Activated CD4-positive, alpha-beta T cell treated with anti-CD3 and anti-CD28 coated beads, Interleukin-2, amount 50 U/mL, for 16 hours (primary cell): Measurements from ENCODE around the gene TMEM170B.

ENCODE experiments used
- DNase-seq: peaks from one replicate; pipeline ENCODE4 v3.0.0-alpha.2; 2020

Gene TMEM170B

DNA sequence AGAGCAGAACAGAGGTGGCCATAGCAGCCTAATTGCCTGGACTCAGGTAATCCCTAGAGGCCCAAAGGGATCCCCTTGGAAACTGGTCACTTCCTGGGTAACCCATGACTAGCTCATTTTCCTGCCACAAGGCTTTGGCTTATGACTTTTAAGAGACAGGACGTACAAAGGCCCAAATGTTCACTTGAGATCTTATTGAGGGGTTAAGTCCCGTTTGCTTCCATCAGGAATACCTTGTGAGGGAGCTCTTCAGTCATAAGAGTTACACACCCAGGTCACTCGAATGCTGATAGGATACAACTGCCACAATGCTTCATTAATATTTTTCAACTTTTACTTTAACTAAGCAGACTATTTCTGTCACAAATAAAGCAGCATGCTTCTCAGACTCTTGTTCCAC lies 51.7 kb downstream of the TMEM170B start:
- DNase-seq: no peak

DNA sequence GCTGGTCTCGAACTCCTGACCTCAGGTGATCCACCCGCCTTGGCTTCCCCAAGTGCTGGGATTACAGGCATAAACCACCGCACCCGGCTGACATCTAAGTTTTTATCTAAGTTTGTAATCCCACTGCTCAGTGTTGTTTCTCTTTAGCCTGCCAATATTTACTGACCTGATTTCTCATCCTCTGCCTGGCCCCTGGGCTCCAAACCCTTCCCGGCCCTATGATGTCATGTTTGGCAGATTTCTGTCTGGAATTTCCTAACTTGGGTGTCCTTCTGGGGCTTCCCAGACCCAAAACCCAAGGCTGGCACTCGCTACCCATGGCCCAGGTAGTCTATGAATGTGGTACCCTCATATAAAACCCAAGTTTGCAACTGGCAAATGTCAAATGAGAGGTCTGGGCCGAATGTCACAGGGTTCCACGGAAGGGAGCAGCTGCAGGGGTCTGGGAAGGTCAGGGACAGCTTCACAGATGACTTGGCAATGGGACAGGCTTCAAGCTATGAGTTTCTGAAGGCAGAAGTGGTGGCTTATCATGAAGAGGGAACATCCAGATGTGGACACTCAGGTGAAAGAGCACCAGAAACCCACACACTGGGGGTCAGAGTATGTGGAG lies 54.9 kb downstream of the TMEM170B start:
- DNase-seq: no peak

DNA sequence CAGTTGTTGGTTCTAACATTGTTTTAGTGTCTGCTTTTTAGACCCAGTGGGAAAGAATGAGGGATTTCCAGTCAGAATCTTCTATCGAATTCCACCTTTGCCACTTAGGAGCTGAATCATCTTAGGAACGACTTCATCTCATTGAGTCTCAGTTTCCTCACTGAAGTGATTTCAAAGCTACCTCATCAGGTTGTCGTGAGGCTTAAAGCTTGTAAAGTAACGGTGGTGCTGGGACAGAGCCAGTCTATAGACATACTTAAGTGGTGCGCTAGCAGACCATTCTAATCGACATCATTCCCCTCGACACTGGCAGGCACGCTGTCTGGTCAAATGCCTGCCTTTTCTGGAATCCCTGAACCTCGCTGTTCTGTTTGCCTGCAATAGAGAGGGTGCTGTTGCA lies 55.5 kb downstream of the TMEM170B start:
- DNase-seq: no peak

DNA sequence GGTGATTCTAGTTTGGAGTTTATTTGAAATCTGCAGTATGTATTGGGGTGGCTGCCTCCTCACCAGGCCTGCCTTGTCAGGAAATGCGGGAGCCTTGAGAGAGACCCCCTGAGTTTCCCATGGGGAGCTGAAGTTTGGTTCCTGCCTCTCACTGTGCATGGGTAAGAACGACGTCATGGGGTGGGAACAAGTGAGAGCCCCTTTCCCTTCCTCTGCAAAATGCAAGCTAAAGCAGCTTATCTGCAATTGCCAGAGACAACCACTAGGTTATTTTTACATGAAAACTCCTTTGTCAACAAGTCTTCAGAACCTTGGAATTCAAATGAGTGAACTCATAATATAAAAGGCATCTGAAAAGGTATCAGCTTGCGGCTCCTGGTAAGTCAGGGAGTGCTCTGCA lies 58.4 kb downstream of the TMEM170B start:
- DNase-seq: no peak

DNA sequence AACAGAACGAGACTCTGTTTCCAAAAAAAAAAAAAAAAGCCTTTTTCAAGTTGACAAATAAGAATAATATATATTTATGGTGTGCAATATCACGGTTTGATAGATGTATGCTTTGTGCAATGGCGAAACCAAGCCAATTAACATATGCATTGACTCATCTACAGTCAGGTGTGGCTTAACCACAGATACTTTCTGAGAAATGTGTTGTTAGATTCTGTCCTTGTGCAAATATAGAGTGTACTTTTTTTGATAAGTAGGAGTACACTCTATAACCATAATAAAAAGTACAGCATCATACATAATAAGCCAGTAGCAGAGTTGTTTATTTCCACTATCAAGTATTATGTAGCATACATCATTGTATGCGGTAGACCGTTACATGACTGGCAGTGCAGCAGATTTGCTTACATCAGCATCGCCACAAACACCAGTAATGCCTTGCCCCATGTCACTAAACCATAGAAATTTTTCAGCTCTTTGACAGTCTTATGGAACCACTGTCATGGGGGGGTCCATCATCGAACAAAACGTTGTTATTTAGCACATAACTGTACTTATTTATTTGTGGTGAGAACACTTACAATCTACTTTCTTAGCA lies 59.2 kb downstream of the TMEM170B start:
- DNase-seq: no peak

DNA sequence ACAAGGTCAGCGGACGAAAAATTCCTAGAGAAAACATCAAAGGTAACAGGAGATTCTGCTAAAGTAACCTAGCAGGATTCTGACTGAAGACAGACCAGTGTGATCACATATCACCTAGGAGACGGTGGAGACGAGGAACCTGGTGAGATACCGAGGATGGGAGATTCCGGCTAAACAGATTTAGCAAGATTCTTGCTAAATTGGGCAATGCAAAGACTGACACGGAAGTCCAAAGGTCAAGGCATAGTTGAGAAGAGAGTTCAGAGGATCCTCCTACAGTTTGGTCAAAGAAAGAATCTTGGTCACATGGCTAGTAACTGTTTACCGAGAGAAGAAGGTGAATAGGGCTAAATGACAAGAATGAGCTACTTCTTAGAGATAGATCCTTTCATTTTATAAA lies 61.1 kb downstream of the TMEM170B start:
- no peak for DNase-seq

DNA sequence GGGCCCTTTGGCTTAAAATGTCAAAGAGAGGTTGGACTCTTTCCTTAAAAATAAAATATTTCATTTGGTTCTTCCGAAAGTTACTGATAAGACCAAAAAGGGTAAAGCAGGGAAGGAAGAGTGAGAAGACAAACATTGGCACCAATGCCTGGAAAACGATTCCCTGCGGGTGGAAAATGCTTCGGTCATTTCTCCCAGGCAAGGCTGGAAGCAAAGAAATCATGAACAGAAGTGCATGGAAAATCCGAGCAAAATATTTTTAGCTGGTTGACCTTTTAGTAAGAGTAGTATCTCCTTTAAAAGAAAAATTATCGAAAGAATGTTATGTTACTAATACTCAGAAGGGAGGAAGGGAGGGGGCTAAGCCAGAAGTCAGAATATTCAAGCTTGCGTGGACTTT lies 62.7 kb downstream of the TMEM170B start:
- DNase-seq: no peak

DNA sequence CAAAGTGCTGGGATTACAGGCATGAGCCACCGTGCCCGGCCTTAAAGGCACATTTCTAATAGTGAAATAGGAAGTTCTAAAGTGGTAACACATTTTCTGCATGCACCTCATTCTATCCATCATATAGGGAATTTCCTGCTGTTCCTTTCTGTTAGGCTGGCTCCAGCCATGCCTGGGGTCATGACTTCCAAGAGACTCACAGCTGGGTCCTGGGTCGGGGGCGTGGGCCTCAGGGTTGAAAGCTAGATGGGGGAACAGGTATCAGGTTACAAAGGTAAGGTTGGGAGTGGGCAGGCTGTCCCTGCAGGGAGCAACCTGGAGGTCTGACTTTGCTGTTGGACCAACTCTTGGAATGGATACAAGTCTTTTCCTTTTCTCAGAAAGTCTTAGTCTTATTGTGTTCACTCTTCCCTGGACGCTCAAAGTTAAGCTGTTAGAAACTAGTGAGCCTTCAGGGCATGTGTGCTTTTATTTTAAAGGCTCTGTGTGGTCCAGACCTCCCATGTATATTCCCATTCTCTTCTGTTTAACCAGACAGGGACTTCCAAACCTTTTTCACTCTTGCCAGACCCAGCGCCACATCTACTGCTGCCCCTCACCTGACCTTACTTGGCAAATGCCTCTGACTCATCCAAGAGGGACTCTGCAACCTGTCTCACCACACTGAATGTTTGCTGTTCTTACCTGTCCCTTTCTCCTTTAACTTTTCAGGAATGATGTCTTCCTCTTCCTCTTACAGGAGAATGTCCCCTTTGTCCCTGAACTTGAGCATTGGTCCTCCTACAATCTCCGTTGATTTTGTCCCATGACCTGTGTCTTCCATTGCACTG lies 64.4 kb downstream of the TMEM170B start:
- DNase-seq: no peak

DNA sequence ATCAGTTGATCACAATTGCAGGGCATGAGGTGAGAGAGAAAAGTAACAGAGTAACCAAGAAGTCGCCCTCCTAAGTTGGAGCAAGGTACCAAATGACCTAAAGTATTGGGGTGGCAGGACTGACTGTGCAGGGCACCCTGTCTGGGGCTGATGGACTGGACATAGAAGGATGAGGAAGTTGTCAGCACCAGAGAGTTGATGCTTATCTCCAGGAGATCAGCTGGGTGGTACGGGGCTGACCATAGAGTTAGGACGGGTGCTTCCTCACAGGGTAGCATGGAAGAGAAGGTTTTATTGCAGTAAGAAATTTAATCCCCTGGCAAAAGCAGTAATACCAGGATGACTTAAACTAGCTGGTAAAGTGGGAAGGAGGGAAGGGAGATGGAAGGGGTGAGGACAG lies 66.7 kb downstream of the TMEM170B start:
- DNase-seq: no peak

DNA sequence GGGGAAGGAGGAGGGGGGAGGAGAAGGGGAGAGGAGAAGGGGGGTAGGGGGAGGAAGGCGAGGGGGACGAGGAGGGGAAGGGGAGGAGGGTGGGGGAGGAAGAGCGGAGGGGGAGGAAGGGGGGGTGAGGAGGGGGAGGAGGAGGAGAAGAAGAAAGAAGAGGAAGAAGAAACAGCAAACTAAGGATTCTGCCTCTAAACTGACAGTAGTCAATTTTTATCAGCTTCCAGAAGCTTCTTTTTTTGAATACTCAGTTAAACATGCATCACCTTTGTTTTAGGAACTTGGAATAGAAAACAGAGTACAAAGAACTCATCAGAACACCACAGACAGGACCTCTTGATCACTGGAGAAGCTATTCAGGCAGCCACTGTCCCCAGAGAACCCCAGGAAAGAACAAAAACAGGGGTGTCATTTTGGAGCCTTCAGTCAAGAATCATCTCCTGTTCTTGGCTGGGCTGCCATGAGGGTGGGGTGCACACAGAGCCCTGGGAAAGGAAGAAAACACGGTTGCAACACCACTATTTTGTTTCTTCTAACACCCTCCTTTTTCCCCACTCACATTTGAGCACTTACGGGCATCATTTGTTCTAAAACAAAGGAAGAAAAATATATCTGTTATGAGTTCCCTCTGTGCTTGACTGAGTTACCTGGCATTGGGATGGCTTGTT lies 67.4 kb downstream of the TMEM170B start:
- no peak for DNase-seq

DNA sequence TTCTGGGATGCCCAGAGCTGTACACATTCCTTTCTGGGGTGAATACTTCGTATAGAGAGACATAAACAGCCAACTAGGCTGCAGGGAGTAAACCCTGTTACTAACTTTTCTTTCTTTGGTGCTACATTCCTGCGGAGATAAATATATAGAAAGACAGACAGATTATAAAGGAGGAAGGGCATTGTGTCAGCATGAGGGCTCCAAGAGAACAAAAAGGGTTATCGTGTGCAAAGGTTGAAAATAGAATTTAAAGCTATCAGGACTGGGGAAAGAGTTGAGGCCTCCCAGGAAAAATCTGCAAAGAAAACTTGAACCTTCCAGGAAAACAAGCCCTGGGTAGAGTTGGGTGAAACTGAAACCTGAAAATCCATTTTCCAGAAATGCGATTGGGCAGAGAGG lies 68.0 kb downstream of the TMEM170B start:
- no peak for DNase-seq

DNA sequence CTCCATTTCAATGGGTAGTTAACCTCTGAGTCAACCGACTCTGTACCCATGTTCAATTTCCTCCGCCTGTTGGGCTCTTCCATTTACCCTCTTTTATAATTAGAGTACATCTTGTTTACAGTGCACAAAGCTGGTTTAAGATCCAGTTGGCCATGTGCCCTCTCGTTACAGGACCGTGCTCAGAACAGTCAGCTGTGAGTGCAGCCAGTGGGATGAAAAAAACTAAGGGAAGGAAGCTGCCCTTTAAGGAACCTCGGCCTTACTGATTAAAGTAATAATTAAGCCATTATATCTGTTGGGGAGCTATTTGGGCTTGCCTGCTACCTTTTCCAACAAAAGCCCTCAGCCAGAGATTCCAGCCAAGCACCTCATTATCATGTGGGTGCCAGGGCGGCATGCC lies 68.8 kb downstream of the TMEM170B start:
- DNase-seq: no peak

DNA sequence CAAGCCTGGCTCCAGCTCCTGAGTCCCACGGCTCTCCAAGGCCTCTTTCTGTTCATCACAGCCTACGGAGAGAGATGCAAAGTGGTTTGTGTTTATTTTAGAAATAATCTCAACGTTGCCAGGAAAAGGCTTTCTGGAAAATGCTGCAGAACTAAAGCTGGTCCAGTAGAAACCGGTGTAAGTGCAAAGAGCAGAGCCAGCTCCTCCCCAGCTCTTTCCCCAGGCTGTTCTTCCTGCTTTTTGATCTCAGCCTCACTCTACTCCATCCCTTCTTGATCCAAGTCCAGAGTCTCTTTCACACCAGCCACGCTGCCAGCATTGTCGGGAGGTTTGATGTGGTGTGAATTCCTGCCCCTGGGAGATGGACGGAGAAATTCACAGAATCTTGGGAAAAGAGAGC lies 69.8 kb downstream of the TMEM170B start:
- DNase-seq: no peak

DNA sequence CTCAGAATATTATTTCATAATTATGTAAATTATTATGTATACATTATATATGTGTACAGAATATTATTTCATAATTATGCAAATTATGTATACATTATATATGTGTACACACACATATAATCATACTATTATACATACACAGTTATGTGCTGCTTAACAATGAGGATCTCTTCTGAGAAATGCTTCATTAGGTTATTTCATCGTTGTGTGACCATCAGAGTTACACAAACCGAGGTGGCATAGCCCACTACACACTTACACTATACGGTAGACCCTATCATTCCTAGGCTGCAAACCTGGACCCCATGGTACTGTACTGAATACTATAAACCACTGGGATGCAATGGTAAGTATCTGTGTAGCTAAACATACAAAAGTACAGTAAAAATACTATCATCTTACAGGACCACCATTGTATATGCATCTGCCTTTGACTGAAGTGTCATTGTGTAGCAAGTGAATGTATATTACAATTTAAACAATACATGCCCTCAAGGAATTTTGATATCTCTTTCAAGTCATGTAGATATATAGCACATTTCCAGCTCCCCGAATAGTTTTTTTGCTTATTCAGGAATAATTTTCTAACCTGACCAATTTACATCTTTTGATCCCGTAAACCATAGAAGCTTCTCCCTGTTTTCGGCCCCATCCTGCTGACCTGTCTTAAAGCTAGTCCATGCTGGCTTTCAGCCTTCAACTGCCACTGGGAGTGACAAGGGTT lies 71.2 kb downstream of the TMEM170B start:
- no peak for DNase-seq

DNA sequence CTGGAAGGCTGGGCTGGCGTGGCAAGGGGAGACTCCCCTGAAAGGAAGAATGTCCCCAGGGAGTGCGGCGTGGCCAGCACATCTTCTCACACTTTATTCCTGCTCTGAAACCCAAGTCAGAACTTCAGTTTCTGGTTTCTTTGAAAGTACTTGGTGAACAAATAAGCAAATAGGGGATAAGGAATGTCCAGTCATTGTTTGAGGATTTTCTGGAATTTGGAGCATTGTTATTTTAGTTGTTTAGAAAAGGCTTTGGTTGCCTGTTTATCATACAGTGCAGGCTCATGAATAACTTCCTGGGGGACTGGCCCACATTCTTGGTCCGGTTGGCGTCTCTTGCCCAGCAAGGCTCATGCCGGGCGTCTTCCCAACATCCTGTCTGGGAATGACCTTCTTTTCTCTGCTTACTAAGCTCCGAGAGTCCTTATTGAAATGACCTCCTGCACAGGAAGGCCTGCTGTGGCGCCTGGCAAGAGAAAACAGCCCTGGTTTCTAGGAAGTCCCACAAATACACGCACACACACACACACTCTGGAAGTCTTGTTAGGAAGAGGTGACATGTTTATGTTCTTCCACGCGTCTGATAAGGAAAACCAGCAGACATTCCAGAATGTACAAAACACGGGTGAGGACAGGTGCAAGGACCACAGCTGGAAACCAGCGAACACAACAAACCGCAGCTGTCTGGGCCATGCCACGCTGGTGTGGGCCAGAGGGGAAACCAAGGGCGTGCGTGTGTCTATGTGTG lies 71.9 kb downstream of the TMEM170B start:
- DNase-seq: no peak

DNA sequence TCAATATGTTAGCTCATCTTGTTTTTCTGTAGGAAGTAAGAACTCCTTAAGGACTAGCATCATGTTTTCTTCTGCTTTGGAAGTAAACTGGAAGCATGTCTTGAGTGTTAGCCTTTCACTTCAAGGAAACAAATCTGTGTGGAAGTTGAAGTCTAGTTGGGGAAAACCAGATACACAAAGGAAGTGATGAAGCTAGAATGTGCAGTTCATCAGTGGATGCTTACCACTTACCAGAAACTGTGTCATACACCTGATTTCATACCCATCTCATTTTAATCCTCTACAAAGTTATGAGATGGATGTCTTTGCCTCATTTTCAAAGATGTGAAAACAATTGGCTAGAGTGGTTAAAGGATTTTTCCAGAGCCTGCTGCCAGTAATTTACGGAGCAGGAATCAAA lies 75.8 kb downstream of the TMEM170B start:
- DNase-seq: no peak

DNA sequence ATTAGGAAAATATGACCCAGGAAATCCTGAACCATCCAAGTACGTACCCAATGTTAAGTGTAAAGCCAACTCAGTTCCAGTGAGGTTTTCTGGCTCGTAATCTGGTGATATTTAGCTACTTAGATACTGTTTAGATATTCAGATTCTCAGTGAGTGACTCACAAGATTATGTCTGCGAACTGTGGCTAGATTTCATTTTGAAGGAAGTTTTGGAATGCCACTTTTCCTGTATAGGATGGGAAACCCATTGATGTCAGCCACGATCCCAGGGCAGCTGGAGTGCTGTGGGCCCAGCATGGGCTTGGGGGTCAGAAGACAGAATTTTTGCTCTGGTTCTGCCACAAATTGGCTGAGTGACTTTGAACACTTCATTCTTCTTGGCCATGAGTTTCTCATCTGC lies 76.3 kb downstream of the TMEM170B start:
- no peak for DNase-seq

DNA sequence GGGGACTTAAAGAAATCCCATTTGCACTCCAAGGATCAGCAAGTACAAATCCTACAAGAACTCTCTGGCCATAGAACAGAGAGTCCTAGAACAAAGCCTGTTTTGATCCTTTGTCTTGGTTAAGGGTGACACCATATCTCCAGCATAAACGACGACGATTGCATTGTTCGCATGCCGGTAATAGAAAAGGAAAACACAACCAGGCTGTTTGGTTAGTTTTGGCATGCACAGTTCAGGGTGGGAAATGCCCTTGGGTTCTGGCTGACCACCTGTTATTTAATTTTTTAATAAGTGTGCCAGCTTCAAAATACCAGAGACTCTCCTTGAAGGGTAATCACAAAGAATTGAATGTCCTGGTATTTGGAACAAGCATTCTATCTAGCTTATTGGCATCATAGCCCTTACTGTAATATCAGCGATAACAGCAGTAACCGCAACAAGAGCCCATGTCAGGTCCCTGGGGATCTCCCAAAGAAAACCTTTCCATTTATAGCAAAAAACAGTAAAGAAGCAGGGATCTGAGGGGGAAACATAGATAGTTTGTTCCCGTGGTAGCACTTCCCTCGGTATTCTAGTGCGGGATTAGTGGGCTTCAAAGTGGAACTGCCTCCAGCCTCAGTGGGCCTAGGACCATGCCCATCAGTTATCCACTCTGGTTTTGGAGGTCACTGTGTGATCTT lies 77.1 kb downstream of the TMEM170B start:
- DNase-seq: no peak

DNA sequence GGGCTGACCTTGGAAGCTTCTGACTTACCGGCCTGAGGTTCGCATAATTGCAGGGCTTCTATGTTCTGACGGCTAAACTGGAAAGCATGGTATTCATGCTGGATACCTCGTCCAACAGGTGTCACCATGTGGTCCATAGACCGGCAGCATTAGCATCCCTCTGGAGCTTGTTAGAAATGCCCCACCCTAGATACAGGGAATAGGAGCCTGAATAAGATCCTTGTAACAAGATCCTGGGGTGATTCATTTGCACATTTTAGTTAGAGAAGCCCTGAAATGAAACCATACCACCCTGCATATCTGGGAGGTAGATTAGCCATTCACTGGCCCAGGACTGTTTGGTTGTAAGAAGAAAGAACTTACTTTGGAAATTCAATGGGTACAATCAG lies 77.7 kb downstream of the TMEM170B start:
- DNase-seq: no peak

DNA sequence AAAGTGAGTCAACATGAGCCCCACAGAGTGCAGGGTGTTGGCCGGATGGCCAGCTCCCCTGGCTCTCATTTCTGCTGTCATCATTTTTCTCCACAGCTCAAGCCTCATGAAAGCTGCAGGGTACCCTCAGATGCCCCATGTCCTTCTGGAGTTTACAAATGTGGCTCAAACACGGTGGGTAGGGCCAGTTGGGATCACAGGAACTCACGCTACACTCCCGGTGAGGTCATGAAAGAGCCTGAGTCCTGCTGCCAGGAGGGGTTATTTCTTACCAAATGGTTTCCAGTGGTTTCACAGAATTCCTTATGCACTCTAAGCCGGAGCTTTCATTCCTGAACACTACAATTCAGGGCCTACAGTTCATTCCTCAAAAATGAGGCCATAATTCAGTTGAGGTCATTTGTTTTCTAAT lies 78.7 kb downstream of the TMEM170B start:
- no peak for DNase-seq

DNA sequence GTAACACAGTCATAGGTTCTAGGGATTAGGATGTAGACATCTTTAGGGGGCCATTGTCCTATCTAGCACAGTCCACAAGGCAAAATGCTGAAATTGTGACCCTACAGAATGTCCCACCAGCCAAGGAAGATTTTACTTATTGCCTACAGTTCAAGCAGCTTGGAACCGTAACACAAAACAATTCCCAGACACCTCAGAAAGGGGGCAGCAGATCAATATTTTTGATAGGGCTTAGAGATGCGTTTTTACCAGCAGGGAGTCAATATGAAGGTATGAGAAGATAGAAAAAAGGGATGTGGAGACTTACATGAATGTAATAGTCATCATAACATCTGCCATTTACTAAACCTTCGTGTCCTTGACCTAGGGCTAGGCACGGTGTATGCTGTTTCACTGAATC lies 81.0 kb downstream of the TMEM170B start:
- DNase-seq: no peak

DNA sequence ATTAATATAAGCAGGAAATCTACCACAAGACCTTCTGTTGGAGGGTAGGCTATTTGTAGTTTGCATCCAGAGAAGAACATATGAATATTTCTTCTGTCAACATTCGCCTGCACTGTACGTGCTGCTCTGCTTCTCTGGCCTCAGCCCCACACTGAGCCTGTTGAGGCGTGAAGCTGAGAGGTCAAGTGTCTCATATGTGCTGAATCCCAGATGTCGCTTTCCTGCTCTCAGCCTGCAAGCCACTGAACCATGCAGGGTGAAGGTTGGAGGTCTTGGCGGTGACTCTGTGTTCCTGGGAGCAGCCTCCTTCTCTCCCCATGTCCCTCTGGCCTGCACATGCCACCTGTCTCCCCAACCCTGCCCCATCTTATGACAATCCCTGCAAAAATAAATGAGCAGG lies 83.6 kb downstream of the TMEM170B start:
- DNase-seq: no peak
